GM23338 (cell line): ENCODE measurements around the gene SEMA4C. TPM values are rescaled to one million over a fixed set of nuclear protein-coding genes. Genes with fewer than 3 reads are reported as not detected.

Source experiments
- ATAC-seq: fragments of 200-7000 bp; cut with Tn5 transposase; 3 replicates; pipeline ENCODE4 v1.9.1; 2020
- DNase-seq: peaks from one replicate; pipeline ENCODE4 v3.0.0-alpha.2; 2015; ENCODE audit warnings: low spot score
- H2AFZ ChIP-seq: fragments of 200-600 bp; sonication (generic); 2 replicates; pipeline ENCODE4 v1.8.0; 2016; ENCODE audit warnings: antibody characterized with exemption, mild to moderate bottlenecking, moderate library complexity
- H3F3A ChIP-seq: fragments of 200-600 bp; sonication (generic); replicated peaks from 2 replicates; pipeline ENCODE4 v1.8.0; 2017; ENCODE audit warnings: antibody characterized with exemption, mixed run types, low read depth
- H3K27ac ChIP-seq: fragments of 200-600 bp; sonication (generic); 2 replicates; pipeline ENCODE4 v1.6.1; 2016; ENCODE audit warnings: low read depth
- H3K27me3 ChIP-seq: fragments of 200-600 bp; sonication (generic); 2 replicates; pipeline ENCODE4 v1.8.0; 2016; ENCODE audit warnings: mild to moderate bottlenecking, mixed run types, moderate library complexity; ENCODE audit not compliant: insufficient read depth
- H3K36me3 ChIP-seq: fragments of 200-600 bp; sonication (generic); 2 replicates; pipeline ENCODE4 v1.8.0; 2016; ENCODE audit warnings: mild to moderate bottlenecking; ENCODE audit not compliant: insufficient read depth
- H3K4me1 ChIP-seq: fragments of 200-600 bp; sonication (generic); 2 replicates; pipeline ENCODE4 v1.8.0; 2016; ENCODE audit warnings: mild to moderate bottlenecking, moderate library complexity; ENCODE audit not compliant: insufficient read depth
- H3K4me2 ChIP-seq: fragments of 200-600 bp; sonication (generic); 2 replicates; pipeline ENCODE4 v1.7.1; 2017; ENCODE audit warnings: mixed run types
- H3K4me3 ChIP-seq: fragments of 200-600 bp; sonication (generic); 2 replicates; pipeline ENCODE4 v1.6.1; 2016; ENCODE audit warnings: mixed run types
- H3K79me2 ChIP-seq: fragments of 200-600 bp; sonication (generic); replicated peaks from 2 replicates; pipeline ENCODE4 v1.8.0; 2017; ENCODE audit warnings: mild to moderate bottlenecking; ENCODE audit not compliant: insufficient read depth
- H3K9me2 ChIP-seq: fragments of 200-600 bp; sonication (generic); 2 replicates; pipeline ENCODE4 v1.8.0; 2017; ENCODE audit not compliant: insufficient read depth
- H4K20me1 ChIP-seq: fragments of 200-600 bp; sonication (generic); replicated peaks from 2 replicates; pipeline ENCODE4 v1.8.0; 2017; ENCODE audit warnings: mild to moderate bottlenecking; ENCODE audit not compliant: insufficient read depth
- H3K27ac Mint-ChIP-seq: 2 replicates; pipeline ENCODE4 v1.8.0; 2020; ENCODE audit warnings: inconsistent platforms, mild to moderate bottlenecking, moderate library complexity, mixed read lengths
- H3K27me3 Mint-ChIP-seq: 3 replicates; pipeline ENCODE4 v1.8.0; 2022; ENCODE audit warnings: low read depth, mild to moderate bottlenecking, moderate library complexity, mixed read lengths, inconsistent platforms; ENCODE audit not compliant: insufficient read depth, poor library complexity
- H3K36me3 Mint-ChIP-seq: 3 replicates; pipeline ENCODE4 v1.8.0; 2021; ENCODE audit warnings: low read depth, mild to moderate bottlenecking, inconsistent platforms, moderate library complexity, mixed read lengths
- H3K4me1 Mint-ChIP-seq: 3 replicates; pipeline ENCODE4 v1.8.0; 2020; ENCODE audit warnings: mild to moderate bottlenecking, inconsistent platforms, mixed read lengths
- H3K4me3 Mint-ChIP-seq: 3 replicates; pipeline ENCODE4 v1.8.0; 2021; ENCODE audit warnings: moderate library complexity, mild to moderate bottlenecking, inconsistent platforms, mixed read lengths
- H3K9me3 Mint-ChIP-seq: 3 replicates; pipeline ENCODE4 v1.8.0; 2020; ENCODE audit warnings: moderate library complexity, mild to moderate bottlenecking, inconsistent platforms, mixed read lengths
- EZH2 ChIP-seq: fragments of 200-600 bp; sonication (generic); IDR thresholded peaks from one replicate; pipeline ENCODE4 v1.8.0; 2017; ENCODE audit warnings: antibody characterized with exemption, mild to moderate bottlenecking, low read depth; ENCODE audit not compliant: unreplicated experiment
- NANOG ChIP-seq: IDR thresholded peaks from 2 replicates; pipeline ENCODE4 v1.6.1; 2016; ENCODE audit warnings: antibody characterized with exemption, borderline replicate concordance
- POLR2AphosphoS5 ChIP-seq: IDR thresholded peaks from 2 replicates; pipeline ENCODE4 v1.6.1; 2016; ENCODE audit warnings: antibody characterized with exemption, low read depth
- STAT1 ChIP-seq: IDR thresholded peaks from one replicate; pipeline ENCODE4 v1.6.1; 2016; ENCODE audit warnings: antibody characterized with exemption; ENCODE audit not compliant: unreplicated experiment
- ZNF114 ChIP-seq: fragments of 250-450 bp; sonication (Bioruptor Pico); IDR thresholded peaks from 2 replicates; pipeline ENCODE4 v1.5.0; 2020; ENCODE audit warnings: mild to moderate bottlenecking, moderate library complexity
- ZNF331 ChIP-seq: fragments of 250-450 bp; sonication (Bioruptor Pico); IDR thresholded peaks from 2 replicates; pipeline ENCODE4 v1.5.0; 2020; ENCODE audit warnings: low read depth, mild to moderate bottlenecking, moderate library complexity
- polyA plus RNA-seq: library from polyadenylated mRNA; unstranded; fragments of >200 nt; fragmentation: Nextera tagmentation; extraction: Ambion mirVana; gene quantifications from 2 replicates; pipeline ENCODE4 v1.2.1, GENCODE V29; 2016
- total RNA-seq: library from RNA; depleted of rRNA; stranded (reverse); fragments of >200 nt; shearing (Covaris generic); gene quantifications from 2 replicates; pipeline ENCODE4 v1.2.3, GENCODE V29; 2014
- TF ChIP-seq, protein P1 (sequence below), 2 experiments: fragments of 200-600 bp in 1 of 2; sonication (generic) in 1 of 2; conservative IDR thresholded peaks; 2 replicates each; pipeline versions ENCODE4 v1.5.1 to v1.6.1; 2016 to 2017; ENCODE audit warnings: antibody characterized with exemption in 2 of 2, low read depth in 2 of 2, mild to moderate bottlenecking in 2 of 2, moderate library complexity in 1 of 2
- TF ChIP-seq, protein P2 (sequence below): IDR thresholded peaks from 2 replicates; pipeline ENCODE4 v1.6.1; 2016; ENCODE audit warnings: antibody characterized with exemption
- TF ChIP-seq, protein P3 (sequence below): IDR thresholded peaks from one replicate; pipeline ENCODE4 v1.6.1; 2018; ENCODE audit warnings: antibody characterized with exemption; ENCODE audit not compliant: unreplicated experiment

SEMA4C gene
- total and polyA plus RNA-seq, 2 experiments from 2014 or later, result 16.8 to 80.7 TPM

DNA sequence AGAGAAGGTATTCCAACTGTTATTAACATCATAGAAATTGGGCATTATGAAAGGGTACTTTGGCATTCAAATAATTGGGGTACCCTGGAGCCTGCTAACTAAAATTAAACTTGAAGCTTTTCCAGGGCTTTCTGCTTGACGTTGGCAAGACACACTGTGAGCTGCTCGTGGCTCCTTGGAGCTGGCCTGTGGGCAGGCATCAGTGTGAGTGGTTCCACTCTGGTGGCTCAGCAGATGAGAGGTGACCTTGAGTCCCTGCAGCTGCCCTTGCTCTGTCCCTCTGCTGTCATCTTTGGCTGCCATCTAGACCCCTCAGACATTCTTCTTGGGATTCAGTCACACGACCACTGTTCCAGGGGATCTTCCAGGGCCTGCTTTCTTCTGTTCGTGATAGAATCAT lies 47.1 kb downstream of the SEMA4C start:
- Mint-ChIP-seq H3K27me3 (peaks cover 11% of the 10 kb centered on the region), H3K36me3 (peaks cover 68% of the 10 kb centered on the region), H3K9me3 (no peaks in the 10 kb centered on the region), H3K27ac (peak overlapping the region; percentile 81; the same call in 1 of the 2 replicates), H3K4me1 (peaks cover 36% of the 10 kb centered on the region), H3K4me3 (no peak overlapping the region)
- DNase-seq (no peak), ATAC-seq (no peak)
- Histone ChIP-seq H4K20me1 (peaks cover 45% of the 10 kb centered on the region), H2AFZ (no peak overlapping the region), H3K4me2 (no peak overlapping the region), H3K9me2 (no peaks in the 10 kb centered on the region), H3K36me3 (no peaks in the 10 kb centered on the region; the same call in 1 of the 2 replicates), H3K27ac (0 out of 2 replicates have a peak overlapping the region, but pooled peaks have one; percentile 39), H3K79me2 (peaks cover 70% of the 10 kb centered on the region), H3K27me3 (no peaks in the 10 kb centered on the region), H3F3A (no peaks in the 10 kb centered on the region), H3K4me1 (peaks cover 10% of the 10 kb centered on the region), H3K4me3 (no peak overlapping the region)
- TF ChIP-seq, protein P1, sequence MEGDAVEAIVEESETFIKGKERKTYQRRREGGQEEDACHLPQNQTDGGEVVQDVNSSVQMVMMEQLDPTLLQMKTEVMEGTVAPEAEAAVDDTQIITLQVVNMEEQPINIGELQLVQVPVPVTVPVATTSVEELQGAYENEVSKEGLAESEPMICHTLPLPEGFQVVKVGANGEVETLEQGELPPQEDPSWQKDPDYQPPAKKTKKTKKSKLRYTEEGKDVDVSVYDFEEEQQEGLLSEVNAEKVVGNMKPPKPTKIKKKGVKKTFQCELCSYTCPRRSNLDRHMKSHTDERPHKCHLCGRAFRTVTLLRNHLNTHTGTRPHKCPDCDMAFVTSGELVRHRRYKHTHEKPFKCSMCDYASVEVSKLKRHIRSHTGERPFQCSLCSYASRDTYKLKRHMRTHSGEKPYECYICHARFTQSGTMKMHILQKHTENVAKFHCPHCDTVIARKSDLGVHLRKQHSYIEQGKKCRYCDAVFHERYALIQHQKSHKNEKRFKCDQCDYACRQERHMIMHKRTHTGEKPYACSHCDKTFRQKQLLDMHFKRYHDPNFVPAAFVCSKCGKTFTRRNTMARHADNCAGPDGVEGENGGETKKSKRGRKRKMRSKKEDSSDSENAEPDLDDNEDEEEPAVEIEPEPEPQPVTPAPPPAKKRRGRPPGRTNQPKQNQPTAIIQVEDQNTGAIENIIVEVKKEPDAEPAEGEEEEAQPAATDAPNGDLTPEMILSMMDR (conservative IDR thresholded peaks at IDR 0.05; ENCODE audit: low read depth in 2 of 2), result no peak
- no peak for TF ChIP-seq STAT1
- no peak for TF ChIP-seq NANOG
- TF ChIP-seq, protein P2, sequence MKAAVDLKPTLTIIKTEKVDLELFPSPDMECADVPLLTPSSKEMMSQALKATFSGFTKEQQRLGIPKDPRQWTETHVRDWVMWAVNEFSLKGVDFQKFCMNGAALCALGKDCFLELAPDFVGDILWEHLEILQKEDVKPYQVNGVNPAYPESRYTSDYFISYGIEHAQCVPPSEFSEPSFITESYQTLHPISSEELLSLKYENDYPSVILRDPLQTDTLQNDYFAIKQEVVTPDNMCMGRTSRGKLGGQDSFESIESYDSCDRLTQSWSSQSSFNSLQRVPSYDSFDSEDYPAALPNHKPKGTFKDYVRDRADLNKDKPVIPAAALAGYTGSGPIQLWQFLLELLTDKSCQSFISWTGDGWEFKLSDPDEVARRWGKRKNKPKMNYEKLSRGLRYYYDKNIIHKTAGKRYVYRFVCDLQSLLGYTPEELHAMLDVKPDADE, result no peak
- no peak for TF ChIP-seq ZNF114 (CRISPR knock-in tag)
- no peak for TF ChIP-seq POLR2AphosphoS5

DNA sequence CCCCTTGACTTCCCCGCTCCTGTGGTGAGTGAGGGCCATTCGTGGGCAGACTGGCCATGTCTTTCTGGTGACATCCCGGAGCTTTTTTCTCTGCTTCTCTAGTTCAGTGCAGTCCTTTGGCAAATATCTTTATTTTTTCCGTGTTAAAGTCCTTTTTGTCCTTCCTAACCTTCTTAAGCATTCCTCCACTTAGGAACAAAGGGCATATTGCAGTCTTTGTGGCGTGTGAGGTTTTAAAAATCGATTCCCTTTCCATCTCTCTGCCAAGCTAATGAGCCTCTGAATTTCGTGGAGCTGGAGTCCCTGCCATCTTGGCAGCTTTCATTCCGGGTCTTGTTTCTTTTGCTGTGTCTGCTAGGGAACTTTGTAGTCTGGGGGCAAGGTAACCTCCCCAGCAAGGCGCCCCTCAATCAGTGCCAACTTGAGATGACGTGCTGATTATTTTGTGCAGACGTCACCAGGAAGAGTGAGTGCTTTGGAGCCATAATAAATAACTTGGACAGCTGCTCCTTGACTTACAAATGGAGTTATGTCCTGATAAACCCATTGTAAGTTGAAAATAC lies 48.7 kb downstream of the SEMA4C start:
- Histone ChIP-seq H3K27ac (peak overlapping the region; percentile 50; the same call in 1 of the 2 replicates), H3F3A (no peaks in the 10 kb centered on the region), H3K79me2 (peaks cover 78% of the 10 kb centered on the region), H3K36me3 (no peaks in the 10 kb centered on the region; the same call in 1 of the 2 replicates), H3K4me3 (no peak overlapping the region), H3K4me2 (no peak overlapping the region), H3K9me2 (no peaks in the 10 kb centered on the region), H2AFZ (no peak overlapping the region), H4K20me1 (peaks cover 51% of the 10 kb centered on the region), H3K4me1 (peaks cover 16% of the 10 kb centered on the region), H3K27me3 (no peaks in the 10 kb centered on the region)
- ATAC-seq (no peak), DNase-seq (no peak)
- Mint-ChIP-seq H3K27me3 (peaks cover 18% of the 10 kb centered on the region), H3K4me3 (no peak overlapping the region), H3K36me3 (peaks cover 58% of the 10 kb centered on the region), H3K27ac (no peak overlapping the region), H3K9me3 (no peaks in the 10 kb centered on the region), H3K4me1 (peaks cover 40% of the 10 kb centered on the region)
- TF ChIP-seq, protein P2, result no peak
- TF ChIP-seq ZNF114 (CRISPR knock-in tag), result no peak
- no peak for TF ChIP-seq ZNF331
- TF ChIP-seq, protein P1 (conservative IDR thresholded peaks at IDR 0.05; ENCODE audit: low read depth in 2 of 2), result no peak
- TF ChIP-seq EZH2, result no peak
- TF ChIP-seq, protein P3, sequence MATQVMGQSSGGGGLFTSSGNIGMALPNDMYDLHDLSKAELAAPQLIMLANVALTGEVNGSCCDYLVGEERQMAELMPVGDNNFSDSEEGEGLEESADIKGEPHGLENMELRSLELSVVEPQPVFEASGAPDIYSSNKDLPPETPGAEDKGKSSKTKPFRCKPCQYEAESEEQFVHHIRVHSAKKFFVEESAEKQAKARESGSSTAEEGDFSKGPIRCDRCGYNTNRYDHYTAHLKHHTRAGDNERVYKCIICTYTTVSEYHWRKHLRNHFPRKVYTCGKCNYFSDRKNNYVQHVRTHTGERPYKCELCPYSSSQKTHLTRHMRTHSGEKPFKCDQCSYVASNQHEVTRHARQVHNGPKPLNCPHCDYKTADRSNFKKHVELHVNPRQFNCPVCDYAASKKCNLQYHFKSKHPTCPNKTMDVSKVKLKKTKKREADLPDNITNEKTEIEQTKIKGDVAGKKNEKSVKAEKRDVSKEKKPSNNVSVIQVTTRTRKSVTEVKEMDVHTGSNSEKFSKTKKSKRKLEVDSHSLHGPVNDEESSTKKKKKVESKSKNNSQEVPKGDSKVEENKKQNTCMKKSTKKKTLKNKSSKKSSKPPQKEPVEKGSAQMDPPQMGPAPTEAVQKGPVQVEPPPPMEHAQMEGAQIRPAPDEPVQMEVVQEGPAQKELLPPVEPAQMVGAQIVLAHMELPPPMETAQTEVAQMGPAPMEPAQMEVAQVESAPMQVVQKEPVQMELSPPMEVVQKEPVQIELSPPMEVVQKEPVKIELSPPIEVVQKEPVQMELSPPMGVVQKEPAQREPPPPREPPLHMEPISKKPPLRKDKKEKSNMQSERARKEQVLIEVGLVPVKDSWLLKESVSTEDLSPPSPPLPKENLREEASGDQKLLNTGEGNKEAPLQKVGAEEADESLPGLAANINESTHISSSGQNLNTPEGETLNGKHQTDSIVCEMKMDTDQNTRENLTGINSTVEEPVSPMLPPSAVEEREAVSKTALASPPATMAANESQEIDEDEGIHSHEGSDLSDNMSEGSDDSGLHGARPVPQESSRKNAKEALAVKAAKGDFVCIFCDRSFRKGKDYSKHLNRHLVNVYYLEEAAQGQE, result no peak
